Stimulated activated CD4-positive, alpha-beta T cell treated with anti-CD3 and anti-CD28 coated beads, Interleukin-4, amount 100 ng/mL, for 4 hours (primary cell): ENCODE measurements around the gene CD226.
A peak's percentile ranks its signal among the peaks of the same experiment; 100 is the strongest.

Experiments used
- DNase-seq, 2 experiments: peaks; one replicate each; pipeline ENCODE4 v3.0.0-alpha.2; 2020

CD226 gene

GRCh38 chr18:69956057-69956456 is 8.4 kb upstream of the CD226 start:
- no peak for DNase-seq

GRCh38 chr18:69954719-69955480 is 7.2 kb upstream of the CD226 start:
- no peak for DNase-seq

DNA sequence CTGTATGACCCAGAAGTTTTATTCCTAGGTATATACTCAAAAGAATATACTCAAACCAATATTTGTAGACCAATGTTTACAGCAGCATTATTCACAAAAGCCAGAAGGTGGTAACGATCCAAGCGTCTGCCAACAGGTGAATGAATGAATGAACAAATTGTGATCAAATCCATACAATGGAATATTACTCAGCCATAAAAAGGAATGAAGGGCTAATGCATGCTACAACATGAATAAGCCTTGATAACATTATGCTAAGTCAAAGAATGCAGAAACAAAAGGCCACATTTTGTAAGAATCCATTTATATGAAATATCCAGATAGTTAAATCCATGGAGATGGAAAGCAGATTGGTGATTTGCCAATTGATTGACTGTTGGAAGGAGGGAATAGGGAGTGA is 5.5 kb upstream of the CD226 start:
- DNase-seq, result no peak

GRCh38 chr18:69951182-69951581 is 3.5 kb upstream of the CD226 start:
- DNase-seq, result no peak

DNA sequence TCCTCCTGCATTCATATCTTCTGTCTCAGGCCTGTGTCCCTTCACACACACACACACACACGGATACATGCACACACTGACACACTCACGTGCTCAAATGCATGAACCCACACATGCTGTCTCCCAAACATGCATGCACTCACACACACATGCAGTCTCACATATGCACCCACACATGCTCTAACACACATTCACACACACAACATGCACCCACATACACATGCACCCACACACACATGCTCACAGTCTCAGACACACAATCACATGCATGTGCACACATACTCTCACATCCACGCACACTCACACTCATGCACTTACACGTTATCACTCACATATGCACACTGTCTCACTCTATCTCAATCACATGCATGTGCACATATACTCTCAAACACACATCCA is 1.9 kb upstream of the CD226 start:
- no peak for DNase-seq

DNA sequence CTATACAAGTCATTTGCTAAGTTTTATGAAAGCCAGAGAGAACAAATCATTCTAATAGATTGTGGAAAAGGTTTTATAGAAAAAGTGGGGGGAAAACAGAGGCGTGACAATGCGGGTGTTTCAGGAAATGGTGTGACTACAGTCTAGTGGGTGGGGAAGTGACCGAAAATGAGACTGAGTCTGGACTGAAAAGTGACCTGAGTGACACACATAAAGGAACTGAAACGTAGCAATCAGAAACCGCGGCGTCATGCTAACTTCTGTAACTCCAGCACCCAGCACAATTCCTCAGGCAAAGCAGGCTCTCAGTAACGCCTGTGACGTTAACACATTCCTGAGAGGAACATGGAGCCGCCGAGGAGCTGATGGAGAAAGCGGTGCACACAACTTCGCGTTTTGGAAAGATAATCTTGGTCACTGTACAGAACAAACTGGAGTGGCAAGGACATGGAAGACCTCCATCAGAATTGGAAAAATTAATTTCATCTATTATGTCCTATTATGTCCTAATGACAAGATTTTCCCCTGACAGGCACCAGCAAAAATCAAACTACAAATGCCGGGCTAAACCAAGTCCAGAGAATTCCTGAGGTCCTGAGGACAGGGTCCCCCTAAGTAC is 1.4 kb upstream of the CD226 start:
- peak; percentile 35 to 44 for DNase-seq

DNA sequence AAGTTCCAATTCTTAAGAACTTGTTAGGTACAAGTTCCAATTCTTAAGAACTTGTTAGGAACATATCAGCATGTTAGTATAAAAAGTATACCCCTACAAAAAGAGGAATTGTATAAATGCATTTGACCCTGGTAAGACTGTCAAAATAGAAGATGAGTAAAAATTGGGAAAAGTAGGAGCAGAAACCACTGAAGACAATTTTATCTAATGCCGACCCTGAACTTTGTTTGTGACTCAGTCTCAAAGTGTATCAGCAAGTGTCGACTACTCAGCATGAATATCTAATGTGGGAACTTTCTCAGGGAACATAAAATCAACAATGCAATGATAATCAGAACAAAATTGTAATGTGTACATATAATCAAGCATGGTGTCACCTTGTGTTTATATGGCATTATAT is 583 bp upstream of the CD226 start:
- no peak for DNase-seq

DNA sequence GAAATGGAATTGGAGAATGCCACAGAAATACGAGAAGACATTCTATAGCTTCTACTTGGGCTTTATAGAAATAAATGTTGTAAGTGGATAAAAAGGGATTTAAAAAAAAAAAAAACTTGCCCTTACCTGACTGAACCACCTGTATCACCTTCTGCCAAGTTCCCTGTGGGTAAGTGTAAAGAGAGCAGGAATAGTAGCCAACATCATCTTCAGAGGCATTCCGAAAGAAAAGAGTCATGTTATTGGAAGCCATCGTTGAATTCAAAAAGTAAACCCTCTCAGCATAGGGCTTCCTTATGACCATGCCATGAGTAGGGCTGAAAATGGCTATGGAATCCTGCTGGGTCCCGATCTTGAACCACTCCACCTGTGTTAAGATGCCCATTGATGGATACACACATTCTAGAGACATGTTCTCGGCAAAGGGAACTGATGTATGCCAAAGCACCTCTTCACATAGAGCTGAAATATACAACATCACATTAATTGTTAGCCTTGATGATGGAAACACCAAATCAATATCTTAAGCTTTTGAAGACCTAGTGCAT is 991 bp downstream of the CD226 start:
- no peak for DNase-seq

GRCh38 chr18:69945220-69946114 is 2.2 kb downstream of the CD226 start:
- DNase-seq, result no peak

DNA sequence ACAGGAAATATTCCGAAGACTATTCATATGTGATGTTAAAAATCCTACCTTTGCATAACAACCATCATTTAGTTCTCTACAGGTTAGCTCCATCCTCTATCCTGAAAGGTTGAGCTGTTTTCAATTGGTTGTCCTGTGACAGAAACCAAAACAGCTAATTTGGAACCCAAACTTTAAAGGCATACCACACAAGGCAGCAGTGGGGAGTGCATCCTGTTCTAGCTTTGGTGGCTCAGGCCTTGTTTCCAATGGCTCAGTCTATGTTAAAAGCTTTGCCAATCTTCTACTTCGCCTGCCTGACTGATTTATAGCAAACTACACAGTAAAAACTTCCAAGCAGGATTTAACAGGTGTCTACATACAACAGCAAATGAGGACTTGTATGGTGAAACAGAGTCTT is 3.2 kb downstream of the CD226 start:
- no peak for DNase-seq

DNA sequence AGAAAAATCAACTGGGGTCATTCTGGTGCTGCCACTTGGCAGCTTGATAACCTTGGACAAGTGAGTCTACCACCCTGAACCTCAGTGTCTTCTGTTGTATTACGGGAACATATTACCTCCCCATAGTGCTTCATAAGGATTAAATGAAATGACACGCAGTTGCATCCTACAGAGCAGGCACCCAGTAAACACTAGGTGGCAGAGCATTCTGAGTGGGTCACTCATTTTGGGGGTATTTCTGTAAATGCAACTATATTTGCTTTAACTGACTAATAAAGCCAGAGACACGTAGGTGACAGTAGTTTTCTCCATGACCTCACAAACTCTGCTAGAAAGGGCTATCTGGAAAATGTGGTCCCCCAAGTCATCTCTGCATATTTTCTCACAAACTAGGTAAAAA is 4.7 kb downstream of the CD226 start:
- peak in 1 of 2 experiments; percentile 41 for DNase-seq

- no peak for DNase-seq
These were observed 6.5 kb downstream of the CD226 start for GRCh38 chr18:69941183-69941582.

GRCh38 chr18:69939812-69940211 is 7.9 kb downstream of the CD226 start:
- DNase-seq, result peak in 1 of 2 experiments; percentile 42

- DNase-seq, result no peak
These were observed 11.5 kb downstream of the CD226 start for GRCh38 chr18:69936191-69936558.

- peak; percentile 66 to 91 for DNase-seq
These were observed 12.1 kb downstream of the CD226 start for GRCh38 chr18:69935319-69936190.

GRCh38 chr18:69934601-69935265 is 12.9 kb downstream of the CD226 start:
- no peak for DNase-seq

DNA sequence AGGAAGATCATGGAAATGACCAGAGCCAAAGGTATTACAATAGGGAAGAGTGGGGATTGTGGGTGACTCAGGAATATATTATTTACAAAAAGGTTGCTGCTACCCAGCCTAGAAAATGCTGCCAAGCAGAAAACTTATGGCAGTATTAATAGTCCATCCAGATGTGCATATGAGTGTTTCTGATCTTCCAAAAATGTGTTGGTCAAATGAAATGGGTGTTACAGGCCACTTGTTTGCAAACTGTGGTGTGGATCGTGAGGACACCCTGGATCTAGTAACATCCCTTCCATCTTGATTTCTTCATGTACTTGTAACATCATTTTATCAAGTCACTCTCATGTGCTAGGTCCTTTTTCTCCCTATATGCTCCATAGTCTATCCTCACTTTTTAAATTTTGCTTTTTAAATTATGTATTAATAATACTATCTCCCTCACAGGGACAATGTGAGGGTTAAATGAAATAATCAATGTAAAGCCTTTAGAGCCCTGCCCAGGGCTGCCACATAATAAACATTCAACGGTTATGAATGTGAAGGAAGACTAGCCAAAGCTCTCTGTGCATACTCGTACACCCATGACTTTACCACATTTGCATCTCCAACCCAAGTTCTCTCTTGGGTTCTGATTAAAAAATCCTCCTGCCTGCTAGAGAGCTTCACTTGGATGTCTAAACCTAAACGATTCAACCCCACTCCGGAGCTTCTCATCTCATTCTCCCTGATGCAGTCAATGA is 18.5 kb downstream of the CD226 start:
- no peak for DNase-seq

GRCh38 chr18:69916412-69916811 is 31.3 kb downstream of the CD226 start:
- no peak for DNase-seq

GRCh38 chr18:69908838-69909237 is 38.8 kb downstream of the CD226 start:
- DNase-seq, result no peak

DNA sequence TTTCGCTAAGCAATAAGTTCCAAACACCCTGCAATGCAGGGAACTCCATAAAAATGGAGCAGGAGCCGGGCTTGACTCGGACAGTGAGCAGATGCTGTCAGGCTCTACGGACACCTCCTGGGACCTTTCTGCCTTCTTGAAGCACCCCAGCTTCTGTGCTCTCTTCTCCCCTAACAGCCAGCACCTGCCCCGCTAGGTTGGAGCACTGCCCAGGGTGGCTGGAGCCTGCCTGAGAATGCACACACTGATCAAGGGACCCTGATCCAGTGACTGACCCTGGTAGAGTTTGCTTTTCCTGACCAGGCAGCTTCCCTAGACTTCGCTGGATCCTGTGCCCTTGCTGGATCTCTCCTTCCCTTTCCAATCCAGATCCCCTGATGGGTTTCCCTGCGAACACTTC is 40.9 kb downstream of the CD226 start:
- no peak for DNase-seq

DNA sequence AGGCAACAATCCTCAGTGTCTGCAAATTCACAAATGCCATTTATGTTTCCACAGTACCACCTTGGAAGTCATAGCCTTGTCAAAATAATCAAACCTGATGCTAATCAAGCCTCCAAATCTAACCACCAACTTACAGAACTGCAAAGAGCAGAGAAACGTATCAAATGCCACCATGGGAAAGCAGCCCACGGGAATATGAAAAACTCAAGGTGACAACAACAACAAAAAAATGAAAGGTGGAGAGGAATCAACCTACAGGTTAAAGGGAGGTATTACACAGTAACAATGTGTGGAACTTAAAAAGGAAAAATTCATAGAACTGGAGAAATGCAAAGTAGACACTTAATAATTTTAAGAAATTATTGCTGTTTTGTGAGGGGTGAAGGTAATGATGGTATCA is 46.7 kb downstream of the CD226 start:
- no peak for DNase-seq
